Measurements from ENCODE around the gene MCL1.
"Not testable (repeated sequence)": the region's sequence is repeated elsewhere in the genome, so short reads cannot be mapped to it uniquely, and the experiment has no call there.

MCL1 gene

DNA sequence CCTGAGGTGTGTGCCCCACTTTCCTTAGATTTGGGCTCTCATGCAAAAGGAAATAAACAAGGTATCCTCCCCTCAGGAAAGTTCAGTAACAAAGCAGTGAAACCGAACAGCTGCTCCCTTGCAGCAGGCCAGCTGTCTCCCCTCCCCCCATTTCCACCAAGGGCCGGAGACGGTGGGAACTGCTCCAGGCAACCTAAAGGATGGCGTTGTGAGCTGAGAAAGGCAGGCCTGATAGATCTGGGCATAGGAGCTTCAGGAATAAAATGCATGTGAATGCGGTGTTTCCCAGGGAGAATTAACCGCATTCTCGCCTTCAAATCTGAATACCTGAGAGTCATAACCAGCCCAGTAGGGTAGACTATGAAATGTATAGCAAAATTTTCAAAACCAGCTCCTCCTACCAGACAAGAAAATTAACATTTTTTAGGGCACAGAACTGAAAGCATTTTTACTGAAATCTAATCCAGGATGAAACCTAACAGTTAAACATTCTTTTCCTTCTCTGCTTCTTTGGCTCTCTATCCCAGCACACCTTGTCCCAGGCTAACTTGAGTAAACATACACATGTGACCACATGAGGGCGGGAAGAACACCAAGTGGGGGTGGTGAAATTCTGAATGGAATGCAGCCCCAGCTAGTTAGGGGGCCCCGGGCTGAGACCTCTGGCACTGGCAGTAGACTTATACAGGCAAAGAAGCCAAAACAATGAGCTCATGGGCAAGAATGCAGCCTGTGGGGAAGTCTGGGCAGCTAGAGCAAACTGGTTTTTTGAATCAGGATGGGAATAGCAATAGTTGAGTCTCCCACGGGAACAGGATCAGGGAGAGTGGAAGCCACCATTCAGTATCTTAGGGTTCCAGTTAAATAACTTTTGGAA, 11.5 kb downstream of the MCL1 start:
- peak; percentile 34 to 66 for DNase-seq

DNA sequence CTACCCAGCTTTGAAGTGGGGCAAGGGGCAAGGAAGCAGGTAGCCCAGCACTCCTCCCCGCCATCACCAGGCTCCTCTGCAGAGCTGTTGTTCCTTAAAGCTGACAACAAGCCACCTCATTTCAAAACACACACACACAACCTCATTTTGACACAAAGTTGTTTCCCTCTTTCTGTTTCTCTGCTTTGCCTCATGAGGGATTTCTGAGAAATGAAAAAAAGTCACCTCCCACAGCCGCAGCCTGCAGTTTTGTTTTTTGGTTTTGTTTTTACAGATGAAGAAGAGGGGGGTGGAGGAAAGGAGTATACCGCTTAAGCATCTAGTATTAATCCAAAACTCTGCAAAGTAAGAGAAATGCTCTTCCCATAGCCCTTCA, 12.1 kb downstream of the MCL1 start:
- DNase-seq = no peak

DNA sequence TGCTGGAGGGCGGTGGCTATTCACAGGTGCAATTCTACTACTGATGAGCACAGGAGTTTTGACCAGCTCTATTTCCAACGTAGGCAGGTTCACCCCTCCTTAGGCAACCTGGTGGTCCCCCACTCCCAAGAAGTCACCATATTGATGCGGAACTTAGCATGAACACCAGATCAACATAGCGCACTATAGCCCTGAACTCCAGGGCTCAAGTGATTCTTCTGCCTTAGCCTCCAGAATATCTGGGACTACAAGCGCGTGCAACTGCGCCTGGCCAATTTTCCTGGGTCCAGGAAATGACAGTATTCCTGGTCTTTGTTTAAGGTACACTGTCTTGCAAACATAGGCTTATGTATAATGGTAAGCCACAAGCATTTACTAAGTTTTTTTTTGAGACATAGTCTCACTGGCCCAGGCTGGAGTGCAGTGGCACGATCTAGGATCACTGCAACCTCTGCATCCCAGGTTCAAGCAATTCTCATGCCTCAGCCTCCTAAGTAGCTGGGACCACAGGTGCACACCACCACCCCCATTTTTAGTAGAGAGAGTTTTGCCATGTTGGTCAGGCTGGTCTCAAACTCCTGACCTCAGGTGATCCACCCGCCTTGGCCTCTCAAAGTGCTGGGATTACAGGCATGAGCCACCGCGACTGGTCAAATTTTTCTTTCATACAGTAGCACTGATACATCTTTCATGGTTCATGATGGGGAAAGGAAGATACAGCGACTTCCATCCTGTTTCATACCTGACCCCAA, 12.6 kb downstream of the MCL1 start:
- DNase-seq = no peak

DNA sequence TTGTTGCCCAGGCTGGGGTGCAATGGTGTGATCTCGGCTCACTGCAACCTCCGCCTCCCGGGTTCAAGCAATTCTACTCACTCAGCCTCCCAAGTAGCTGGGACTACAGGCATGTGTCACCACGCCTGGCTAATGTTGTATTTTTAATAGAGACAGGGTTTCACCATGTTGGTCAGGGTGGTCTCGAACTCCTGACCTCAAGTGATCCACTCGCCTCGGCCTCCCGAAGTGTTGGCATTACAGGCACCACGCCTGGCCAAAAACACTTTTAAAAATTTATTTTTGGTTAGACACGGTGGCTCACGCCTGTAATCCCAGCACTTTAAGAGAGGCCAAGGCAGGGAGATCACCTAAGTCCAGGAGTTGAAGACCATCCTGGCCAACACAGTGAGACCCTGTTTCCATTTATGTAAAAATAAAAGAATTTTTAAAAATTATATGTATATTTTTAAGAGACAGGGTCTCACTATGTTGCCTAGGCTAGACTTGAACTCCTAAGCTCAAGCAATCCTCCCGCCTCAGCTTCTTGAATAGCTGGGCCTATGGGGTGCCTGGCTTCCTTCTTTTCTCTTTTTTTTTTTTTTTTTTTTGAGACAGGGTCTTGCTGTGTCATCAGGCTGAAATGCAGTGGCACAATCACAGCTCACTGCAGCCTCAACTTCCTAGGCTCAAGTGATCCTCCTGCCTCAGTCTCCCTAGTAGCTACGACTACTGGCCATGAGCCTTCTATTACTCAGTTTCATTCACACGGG, 14.0 kb downstream of the MCL1 start:
- DNase-seq = not testable (repeated sequence)

DNA sequence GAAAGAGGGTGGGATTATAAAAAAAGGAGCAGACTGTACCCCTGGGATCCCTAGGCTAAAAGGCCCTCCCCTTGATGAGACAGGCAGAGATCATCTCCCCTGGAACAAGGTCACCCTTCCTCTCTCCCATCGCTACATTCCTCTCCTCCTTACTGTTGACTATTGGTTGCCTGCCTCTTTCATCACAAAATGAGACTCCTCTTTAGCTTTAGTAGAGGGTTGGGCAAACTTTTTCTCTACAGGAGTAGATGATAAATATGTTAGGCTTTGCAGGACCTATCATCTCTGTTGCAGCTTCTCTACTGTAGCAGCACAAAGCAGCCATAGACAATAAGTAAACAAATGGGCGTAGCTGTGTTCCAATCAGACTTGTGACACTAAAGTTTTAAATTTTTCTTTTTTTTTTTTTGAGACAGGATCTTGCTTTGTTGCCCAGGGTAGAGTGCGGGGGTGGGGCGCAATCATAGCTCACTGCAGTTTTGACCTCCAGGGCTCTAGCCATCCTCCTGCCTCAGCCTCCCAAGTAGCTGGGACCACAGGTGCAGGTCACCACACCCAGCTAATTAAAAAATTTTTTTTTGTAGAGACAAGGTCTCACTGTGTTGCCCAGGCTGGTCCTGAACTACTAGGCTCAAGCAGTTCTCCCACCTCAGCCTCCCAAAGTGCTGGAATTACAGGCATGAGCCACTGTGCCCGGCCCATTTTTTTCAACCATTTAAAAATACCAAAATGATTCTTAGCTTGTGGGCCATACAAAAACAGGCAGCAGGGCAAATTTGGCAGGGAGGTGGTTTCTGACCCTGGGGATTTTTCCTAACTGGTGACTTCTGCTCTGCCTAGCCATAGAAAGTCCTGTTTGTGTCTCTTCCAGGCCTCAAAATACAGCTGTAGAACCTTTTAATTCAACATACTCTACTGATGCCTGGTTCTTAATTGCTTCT, 15.1 kb downstream of the MCL1 start:
- no peak for DNase-seq

DNA sequence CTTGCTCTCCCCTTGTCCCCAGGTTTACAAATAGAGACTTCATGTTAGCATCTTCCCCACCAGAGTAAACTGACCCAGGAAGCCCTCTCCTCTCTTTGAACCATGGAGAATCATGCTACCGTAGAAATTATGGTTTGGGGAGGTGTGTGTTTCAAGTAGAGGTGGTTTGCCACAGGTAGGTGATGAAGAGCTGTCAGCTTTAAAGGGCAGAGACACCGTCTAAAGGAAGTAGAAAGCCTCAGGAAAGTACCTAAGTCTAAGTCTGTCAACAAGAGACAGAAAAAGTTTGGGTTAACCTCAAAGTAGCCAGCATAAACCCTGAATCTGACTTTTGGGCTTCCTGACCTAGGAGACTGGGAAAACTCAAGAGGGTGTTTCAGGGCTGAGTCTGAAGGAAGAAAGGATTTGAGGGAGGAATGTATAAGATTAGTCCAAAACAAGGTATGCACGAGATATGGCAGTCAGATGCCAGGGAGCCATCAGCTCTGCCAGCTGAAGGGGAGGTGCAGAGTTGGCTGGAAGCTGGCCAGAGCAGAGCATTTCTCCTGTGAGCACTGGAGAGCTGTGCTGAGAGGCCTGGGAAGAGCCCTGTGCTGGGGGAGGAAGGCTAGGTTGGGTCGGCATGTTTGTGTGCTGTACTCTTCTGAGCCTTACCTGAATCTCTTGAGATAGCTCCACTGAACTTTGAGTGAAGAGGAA, 15.9 kb downstream of the MCL1 start:
- no peak for DNase-seq

DNA sequence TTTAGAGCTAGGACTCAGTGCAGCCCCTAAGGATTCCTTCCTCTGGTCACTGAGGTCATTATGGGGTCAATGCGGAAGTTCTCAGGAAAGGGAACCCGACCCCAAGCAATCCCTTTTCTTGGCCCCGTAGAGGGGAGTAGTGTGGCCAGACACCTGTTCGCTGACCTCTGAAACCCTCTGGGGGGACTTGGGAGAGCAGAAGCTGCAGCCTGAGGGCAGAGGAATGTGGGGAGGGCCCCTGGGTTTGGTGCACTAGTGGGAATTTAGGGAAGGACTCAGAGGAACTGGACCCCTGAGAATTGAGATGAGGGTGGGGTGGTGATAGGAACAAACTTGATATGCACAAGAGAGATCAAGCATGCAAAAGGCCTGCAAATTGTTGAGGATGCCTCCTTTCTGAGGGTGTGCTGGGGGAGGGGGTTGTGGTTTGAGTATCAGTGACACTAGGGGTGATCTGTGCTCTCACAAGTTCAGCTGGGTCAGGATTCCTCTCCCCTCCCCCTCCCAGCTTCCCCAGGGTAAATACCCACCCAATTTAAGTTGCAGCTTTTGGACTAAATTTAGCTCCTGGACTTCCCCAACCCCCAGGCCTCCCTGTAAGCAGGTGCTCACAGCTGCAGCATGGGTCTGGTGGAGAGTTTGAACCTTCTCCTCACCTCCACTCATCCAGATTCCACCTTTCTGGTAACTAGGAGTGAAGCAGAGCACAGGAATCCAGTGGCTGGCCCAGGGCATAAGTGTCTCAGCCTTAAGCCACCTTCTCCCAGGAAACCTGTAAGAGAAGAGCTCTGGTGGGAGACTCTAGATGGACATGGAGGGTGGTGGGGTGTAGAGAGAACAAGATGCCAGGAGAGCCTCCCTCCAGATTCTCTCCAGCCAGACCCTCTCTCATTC, 16.7 kb downstream of the MCL1 start:
- no peak for DNase-seq

DNA sequence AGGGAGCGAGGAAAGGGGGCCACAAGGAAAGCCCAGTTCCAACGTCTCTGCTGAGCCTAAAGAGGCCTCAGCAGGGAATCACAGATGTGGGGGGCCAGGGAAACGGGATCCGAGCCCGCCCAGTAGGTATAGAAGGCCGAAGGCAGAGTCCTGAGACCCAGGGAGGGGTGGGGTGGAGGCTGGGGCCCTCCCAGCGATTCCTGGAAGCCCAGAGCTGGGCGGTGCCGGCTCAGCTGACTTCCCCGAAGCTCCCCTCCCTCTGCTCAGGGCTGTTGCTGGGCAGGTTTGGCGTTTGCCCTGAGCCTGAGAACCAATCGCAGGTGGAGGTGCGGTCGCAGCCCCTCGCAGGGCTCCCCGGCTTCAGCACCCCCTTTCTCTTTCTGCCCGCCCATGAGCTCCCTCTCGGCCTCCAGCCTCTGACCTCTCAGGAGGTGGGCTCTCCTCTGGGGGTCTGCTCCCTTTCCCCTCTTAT, 17.4 kb downstream of the MCL1 start:
- DNase-seq = peak; percentile 39 to 61

DNA sequence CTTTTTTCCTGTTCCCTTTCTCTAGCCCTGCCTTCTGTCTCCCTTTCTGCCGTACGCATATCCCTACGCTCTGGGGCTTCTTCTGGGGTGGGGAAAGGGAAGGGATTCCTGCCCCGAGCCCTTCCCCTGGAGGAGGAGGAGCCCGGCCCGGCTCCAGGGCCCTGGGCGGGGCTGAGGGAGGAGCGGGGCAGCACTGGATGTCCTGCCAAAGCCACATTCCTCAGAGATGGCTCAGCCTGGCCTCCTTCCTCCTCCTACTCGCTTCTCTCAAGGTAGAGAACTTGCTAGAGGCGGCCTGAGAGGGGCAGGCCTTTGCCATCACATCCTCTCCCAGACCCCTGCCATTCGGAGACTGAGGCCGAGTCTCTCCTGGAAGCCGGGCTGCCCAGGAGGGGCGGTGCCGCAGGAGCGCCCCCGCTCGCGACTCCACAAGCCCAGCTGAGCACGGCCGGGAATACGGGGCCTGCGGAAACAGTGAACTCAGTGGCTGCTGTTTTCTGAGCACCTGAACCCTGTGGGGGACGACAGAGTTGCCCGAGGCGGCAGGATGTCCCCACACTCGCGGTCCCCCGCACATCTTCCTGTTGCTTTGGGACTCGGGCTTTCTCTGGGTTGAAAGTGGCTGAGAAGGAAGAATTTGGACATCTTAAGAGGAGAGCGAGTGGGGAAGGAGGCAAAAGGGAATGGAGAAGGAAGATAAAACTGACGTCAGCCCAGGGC, 18.0 kb downstream of the MCL1 start:
- peak; percentile 77 to 81 for DNase-seq

DNA sequence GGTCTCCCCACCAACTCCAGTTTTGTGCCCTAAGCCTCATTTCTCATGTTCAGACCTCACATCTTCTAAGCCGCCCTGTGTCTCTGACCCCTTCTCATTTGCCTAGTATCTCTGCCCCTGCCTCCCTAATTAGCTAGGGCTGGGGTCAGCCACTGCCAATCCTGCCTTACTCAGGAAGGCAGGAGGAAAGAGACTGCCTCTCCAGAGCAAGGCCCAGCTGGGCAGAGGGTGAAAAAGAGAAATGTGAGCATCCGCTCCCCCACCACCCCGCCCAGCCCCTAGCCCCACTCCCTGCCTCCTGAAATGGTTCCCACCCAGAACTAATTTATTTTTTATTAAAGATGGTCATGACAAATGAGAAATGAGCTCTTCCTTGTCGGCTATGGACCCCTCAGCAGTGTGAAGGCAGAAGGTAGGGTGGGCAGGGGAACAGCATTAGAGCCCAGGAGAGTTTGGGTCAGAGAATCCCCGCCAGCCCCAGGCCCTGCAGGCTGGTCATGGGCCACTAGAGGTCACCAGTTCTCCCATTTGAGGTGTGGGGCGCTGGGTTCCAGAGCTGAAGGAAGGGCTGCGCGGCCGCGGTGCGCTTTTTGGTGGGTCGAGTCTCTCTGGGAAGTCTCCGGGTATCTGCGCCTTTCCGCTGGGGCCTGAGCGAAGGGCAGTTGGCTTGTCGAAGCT, 18.7 kb downstream of the MCL1 start:
- peak; percentile 66 to 81 for DNase-seq

DNA sequence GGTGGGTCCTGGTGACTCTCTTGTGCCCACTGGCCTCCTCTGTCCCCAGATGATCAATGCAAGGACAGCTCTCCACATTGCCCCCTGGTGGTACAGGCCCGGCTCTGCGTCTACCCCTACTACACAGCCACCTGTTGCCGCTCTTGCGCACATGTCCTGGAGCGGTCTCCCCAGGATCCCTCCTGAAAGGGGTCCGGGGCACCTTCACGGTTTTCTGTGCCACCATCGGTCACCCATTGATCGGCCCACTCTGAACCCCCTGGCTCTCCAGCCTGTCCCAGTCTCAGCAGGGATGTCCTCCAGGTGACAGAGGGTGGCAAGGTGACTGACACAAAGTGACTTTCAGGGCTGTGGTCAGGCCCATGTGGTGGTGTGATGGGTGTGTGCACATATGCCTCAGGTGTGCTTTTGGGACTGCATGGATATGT, 19.4 kb downstream of the MCL1 start:
- DNase-seq = peak in 1 of 2 donors; percentile 41

DNA sequence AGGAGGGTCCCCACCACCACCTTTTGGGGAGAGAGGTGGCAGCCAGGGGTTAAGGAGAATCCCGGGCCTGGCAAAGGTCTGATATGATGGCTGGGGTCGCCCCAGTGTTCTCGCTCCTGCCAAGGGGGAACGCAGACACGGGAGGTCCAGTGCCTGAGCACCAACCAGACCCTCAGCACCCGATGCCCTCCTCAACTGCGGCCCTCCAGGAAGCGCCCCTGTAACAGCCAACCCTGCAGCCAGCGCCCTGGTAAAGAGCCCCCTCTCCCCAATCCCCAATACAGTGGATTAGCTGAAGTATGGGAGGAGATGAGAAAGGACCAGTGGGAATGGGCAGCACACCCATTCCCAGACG, 19.8 kb downstream of the MCL1 start:
- no peak for DNase-seq

DNA sequence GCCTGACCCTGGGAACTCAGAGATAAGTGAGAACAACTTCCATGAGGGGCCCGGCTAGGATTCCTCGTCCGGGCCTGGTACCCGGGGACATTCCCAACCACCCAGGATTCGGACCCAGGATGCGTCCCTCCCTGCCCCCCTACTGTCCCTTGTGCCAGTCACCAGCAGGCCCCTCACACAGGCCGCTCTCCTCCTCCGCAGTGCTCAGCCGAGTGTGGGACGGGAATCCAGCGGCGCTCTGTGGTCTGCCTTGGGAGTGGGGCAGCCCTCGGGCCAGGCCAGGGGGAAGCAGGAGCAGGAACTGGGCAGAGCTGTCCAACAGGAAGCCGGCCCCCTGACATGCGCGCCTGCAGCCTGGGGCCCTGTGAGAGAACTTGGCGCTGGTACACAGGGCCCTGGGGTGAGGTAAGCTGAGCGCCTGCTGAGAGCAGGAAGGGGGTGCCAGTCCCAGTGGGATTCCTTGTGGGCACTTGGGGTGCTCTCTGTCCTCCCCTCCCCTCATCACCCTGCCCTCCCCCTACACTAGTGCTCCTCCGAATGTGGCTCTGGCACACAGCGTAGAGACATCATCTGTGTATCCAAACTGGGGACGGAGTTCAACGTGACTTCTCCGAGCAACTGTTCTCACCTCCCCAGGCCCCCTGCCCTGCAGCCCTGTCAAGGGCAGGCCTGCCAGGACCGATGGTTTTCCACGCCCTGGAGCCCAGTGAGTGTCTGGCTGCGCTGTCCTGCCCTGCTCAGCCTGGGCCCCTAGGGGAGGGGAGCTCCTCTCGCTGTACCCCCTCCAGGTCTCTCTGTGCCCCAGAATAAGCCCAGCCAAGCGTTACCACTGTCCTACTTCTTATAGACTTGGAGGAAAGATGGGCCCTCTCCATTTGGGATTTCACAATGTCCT, 20.4 kb downstream of the MCL1 start:
- no peak for DNase-seq

DNA sequence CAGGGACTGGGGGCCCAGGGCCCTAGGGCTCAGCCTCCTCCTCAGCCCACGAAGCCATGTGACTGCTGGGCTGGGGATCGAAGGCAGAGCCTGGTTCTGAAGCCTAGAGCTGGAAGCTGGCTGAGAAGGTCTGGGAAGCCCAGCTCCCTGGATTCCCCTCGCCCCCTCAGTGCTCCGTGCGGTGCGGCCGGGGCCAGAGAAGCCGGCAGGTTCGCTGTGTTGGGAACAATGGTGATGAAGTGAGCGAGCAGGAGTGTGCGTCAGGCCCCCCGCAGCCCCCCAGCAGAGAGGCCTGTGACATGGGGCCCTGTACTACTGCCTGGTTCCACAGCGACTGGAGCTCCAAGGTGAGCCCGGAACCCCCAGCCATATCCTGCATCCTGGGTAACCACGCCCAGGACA, 21.1 kb downstream of the MCL1 start:
- no peak for DNase-seq

DNA sequence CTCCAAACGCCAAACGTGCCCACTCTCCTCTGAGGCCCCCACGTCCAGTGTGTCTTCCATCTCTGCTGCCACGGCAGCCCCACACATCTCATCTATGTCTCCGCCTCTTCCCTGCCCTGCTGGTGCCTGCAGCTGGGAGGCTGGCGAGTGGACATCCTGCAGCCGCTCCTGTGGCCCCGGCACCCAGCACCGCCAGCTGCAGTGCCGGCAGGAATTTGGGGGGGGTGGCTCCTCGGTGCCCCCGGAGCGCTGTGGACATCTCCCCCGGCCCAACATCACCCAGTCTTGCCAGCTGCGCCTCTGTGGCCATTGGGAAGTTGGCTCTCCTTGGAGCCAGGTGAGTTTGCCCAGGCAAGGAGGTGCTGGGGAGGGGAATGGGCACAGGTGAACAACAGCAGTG, 21.6 kb downstream of the MCL1 start:
- DNase-seq = no peak

DNA sequence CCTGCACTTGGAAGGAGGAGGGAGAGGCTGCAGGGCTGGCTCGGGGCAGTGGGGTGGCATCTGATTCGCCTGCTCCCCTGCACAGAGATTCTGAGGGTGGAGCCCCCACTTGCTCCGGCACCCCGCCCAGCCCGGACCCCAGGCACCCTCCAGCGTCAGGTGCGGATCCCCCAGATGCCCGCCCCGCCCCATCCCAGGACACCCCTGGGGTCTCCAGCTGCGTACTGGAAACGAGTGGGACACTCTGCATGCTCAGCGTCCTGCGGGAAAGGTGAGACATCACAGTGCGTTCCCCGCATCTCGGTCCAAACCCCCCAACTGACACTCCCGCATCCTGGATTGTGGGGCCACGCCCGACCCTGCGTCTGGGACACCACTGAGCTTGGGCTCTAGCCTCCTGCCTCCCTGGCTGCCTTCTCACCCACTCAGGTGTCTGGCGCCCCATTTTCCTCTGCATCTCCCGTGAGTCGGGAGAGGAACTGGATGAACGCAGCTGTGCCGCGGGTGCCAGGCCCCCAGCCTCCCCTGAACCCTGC, 22.3 kb downstream of the MCL1 start:
- DNase-seq = no peak

DNA sequence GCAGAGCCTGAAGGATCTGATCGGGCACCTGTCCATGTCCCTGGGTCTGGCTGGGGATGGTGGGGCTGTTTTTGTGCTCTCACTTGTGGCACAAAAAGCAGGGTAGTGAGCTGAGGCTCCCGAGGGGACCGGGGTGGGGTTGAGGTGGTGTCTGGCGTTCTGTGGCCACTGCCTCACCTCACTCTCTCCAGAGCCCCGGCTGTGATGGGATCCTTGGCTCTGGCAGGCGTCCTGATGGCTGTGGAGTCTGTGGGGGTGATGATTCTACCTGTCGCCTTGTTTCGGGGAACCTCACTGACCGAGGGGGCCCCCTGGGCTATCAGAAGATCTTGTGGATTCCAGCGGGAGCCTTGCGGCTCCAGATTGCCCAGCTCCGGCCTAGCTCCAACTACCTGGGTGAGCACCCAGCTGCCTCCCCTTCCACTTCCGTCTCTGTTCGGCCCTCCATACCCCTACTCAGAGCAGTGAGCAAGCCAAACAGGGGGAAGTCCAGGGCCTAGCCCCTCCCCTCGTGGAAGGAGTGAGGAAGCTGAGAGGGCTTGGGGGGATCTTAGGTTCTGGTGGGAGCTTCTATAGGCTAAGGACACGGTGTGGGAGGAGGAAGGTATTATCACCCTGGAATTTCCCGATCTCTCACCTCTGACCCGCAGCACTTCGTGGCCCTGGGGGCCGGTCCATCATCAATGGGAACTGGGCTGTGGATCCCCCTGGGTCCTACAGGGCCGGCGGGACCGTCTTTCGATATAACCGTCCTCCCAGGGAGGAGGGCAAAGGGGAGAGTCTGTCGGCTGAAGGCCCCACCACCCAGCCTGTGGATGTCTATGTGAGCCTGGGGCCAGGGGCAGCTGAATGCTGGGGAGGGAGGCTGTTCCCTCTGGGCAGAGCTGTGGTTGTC, 23.2 kb downstream of the MCL1 start:
- DNase-seq = no peak
